GM12878 (cell line): Measurements from ENCODE around the gene PEX6. TPM values are rescaled to one million over a fixed set of nuclear protein-coding genes. Genes with fewer than 3 reads are reported as not detected.

Source experiments
- BHLHE40 ChIP-seq, 2 experiments: fragments of 450-650 bp in 1 of 2; IDR thresholded peaks; 2 replicates each; pipeline ENCODE4 v1.6.1; 2011 to 2017; ENCODE audit warnings: low read depth in 2 of 2, borderline replicate concordance in 1 of 2, improper control_type of control experiment in 1 of 2, low read length in 1 of 2, mild to moderate bottlenecking in 1 of 2
- BMI1 ChIP-seq: fragments of 450-650 bp; IDR thresholded peaks from 2 replicates; pipeline ENCODE4 v1.6.1; 2016; ENCODE audit warnings: mild to moderate bottlenecking, moderate library complexity, borderline replicate concordance
- EGR1 ChIP-seq, 2 experiments: IDR thresholded peaks; 1 replicate in 1 of 2; 2 replicates in 1 of 2; pipeline ENCODE4 v1.6.1; 2011 to 2012; ENCODE audit warnings: low read depth in 2 of 2, low read length in 2 of 2, borderline replicate concordance in 1 of 2, mild to moderate bottlenecking in 1 of 2, moderate library complexity in 1 of 2
- FOXK2 ChIP-seq: fragments of 450-650 bp; IDR thresholded peaks from 2 replicates; pipeline ENCODE4 v1.6.1; 2017; ENCODE audit warnings: mild to moderate bottlenecking, moderate library complexity
- GABPA ChIP-seq: IDR thresholded peaks from 2 replicates; pipeline ENCODE4 v1.6.1; 2014; ENCODE audit warnings: antibody characterized with exemption, low read depth, mild to moderate bottlenecking, inconsistent platforms
- HCFC1 ChIP-seq: fragments of 150-350 bp; IDR thresholded peaks from 2 replicates; pipeline ENCODE4 v1.6.1; 2014; ENCODE audit warnings: low read length
- IRF4 ChIP-seq: IDR thresholded peaks from 2 replicates; pipeline ENCODE4 v1.6.1; 2011; ENCODE audit warnings: low read depth, low read length
- JUNB ChIP-seq: IDR thresholded peaks from 2 replicates; pipeline ENCODE4 v1.6.1; 2016; ENCODE audit warnings: antibody characterized with exemption, mild to moderate bottlenecking
- MEF2A ChIP-seq: IDR thresholded peaks from 2 replicates; pipeline ENCODE4 v1.6.1; 2011; ENCODE audit warnings: low read depth, mild to moderate bottlenecking, low read length, moderate library complexity; ENCODE audit not compliant: insufficient read depth
- MTA3 ChIP-seq: IDR thresholded peaks from 2 replicates; pipeline ENCODE4 v1.6.1; 2012; ENCODE audit warnings: low read length, inconsistent platforms, borderline replicate concordance
- MXI1 ChIP-seq: fragments of 150-350 bp; IDR thresholded peaks from 2 replicates; pipeline ENCODE4 v1.6.1; 2011; ENCODE audit warnings: low read depth, mild to moderate bottlenecking, inconsistent platforms, low read length, improper control_type of control experiment
- MYC ChIP-seq: IDR thresholded peaks from 2 replicates; pipeline ENCODE4 v1.6.1; 2011; ENCODE audit warnings: mild to moderate bottlenecking, low read length, moderate library complexity, inconsistent platforms; ENCODE audit not compliant: insufficient read depth, insufficient replicate concordance, insufficient read length, severe bottlenecking
- RFX5 ChIP-seq: IDR thresholded peaks from 2 replicates; pipeline ENCODE4 v1.6.1; 2011; ENCODE audit warnings: low read depth, low read length, improper control_type of control experiment
- RUNX3 ChIP-seq: IDR thresholded peaks from 2 replicates; pipeline ENCODE4 v1.6.1; 2012; ENCODE audit warnings: low read length, inconsistent platforms
- SMAD5 ChIP-seq: IDR thresholded peaks from 2 replicates; pipeline ENCODE4 v1.6.1; 2016; ENCODE audit warnings: antibody characterized with exemption, low read depth
- SMARCA5 ChIP-seq: fragments of 450-650 bp; IDR thresholded peaks from 2 replicates; pipeline ENCODE4 v1.6.1; 2017; ENCODE audit warnings: mild to moderate bottlenecking
- SPI1 ChIP-seq: IDR thresholded peaks from 2 replicates; pipeline ENCODE4 v1.6.1; 2011; ENCODE audit warnings: low read depth, mild to moderate bottlenecking, low read length, moderate library complexity, borderline replicate concordance; ENCODE audit not compliant: insufficient read depth
- SRF ChIP-seq, 2 experiments: IDR thresholded peaks; 2 replicates each; pipeline ENCODE4 v1.6.1; 2011; ENCODE audit warnings: low read depth in 2 of 2, low read length in 2 of 2, mild to moderate bottlenecking in 1 of 2, moderate library complexity in 1 of 2
- SUZ12 ChIP-seq: fragments of 200-600 bp; sonication (generic); IDR thresholded peaks from one replicate; pipeline ENCODE4 v1.6.1; 2018; ENCODE audit warnings: antibody characterized with exemption, mild to moderate bottlenecking; ENCODE audit not compliant: unreplicated experiment
- ZSCAN29 ChIP-seq: fragments of 450-650 bp; IDR thresholded peaks from 2 replicates; pipeline ENCODE4 v1.6.1; 2017; ENCODE audit warnings: mild to moderate bottlenecking, moderate library complexity
- polyA plus RNA-seq, 11 experiments: library from polyadenylated mRNA; depleted of rRNA in 4 of 11; unstranded in 6 of 11; stranded (reverse) in 5 of 11; fragments of >200 nt; fragmentation: Nextera tagmentation in 4 of 11; fragmentation: Illumina TruSeq in 1 of 11; extraction: Ambion mirVana in 4 of 11; extraction: Trizol in 1 of 11; gene quantifications; 1 replicate in 1 of 11; 2 replicates in 10 of 11; pipeline versions ENCODE4 v1.2.1 to v1.2.3, GENCODE V29; 2011 to 2016; ENCODE audit warnings: inconsistent platforms in 2 of 11, missing spikeins in 2 of 11, low read depth in 1 of 11
- total RNA-seq, 4 experiments: library from RNA; depleted of rRNA in 3 of 4; stranded (reverse); fragments of >200 nt in 3 of 4; fragmentation: Illumina TruSeq in 1 of 4; extraction: Trizol in 1 of 4; gene quantifications; 2 replicates each; pipeline versions ENCODE4 v1.2.1 to v1.2.3, GENCODE V29; 2013 to 2021
- TF ChIP-seq, protein P1 (sequence below): fragments of 450-650 bp; IDR thresholded peaks from 2 replicates; pipeline ENCODE4 v1.6.1; 2017; ENCODE audit warnings: antibody characterized with exemption, mild to moderate bottlenecking, moderate library complexity
- TF ChIP-seq, protein P2 (sequence below): fragments of 450-650 bp; formaldehyde crosslinking; IDR thresholded peaks from 2 replicates; pipeline ENCODE4 v1.5.0; 2022; ENCODE audit warnings: mild to moderate bottlenecking, missing genetic modification characterization
- TF ChIP-seq, protein P3 (sequence below): IDR thresholded peaks from 2 replicates; pipeline ENCODE4 v1.6.1; 2011; ENCODE audit warnings: borderline replicate concordance, low read depth, mild to moderate bottlenecking, moderate library complexity, low read length; ENCODE audit not compliant: insufficient read depth, poor library complexity, severe bottlenecking

PEX6 gene
- total and polyA plus RNA-seq, 10 of the 15 experiments (the other 5 are each of a cell fraction or from before 2014, with no cell fraction given), result 0.39 to 21.1 (median 7.8) TPM

DNA sequence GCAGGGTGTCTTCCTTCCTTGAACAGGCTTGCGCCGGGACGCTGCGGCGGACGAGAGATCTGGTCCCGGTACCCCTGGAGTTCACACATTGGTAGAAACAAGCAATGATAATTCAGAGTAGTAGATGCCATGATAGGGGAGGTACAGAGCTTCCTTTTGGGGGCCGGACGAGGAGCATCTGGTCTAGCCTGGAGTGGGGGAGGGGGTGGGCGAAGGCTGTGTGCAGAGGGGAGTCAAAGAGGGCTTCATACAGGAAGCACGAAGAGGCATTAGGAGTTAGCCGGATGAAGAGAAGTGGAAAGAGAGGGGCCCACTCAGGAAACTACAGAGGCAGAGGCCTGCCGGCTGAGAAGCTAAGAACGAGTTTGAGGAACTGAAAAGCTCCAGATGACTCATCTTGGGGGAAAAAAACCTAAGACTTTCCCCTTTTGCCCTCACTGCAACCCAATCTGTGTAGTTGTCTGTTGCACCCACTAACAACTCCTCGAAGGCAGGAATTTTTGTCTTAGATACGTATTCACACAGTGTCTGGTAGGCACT is 49.1 kb downstream of the PEX6 start (continued):
- TF ChIP-seq, protein P1, sequence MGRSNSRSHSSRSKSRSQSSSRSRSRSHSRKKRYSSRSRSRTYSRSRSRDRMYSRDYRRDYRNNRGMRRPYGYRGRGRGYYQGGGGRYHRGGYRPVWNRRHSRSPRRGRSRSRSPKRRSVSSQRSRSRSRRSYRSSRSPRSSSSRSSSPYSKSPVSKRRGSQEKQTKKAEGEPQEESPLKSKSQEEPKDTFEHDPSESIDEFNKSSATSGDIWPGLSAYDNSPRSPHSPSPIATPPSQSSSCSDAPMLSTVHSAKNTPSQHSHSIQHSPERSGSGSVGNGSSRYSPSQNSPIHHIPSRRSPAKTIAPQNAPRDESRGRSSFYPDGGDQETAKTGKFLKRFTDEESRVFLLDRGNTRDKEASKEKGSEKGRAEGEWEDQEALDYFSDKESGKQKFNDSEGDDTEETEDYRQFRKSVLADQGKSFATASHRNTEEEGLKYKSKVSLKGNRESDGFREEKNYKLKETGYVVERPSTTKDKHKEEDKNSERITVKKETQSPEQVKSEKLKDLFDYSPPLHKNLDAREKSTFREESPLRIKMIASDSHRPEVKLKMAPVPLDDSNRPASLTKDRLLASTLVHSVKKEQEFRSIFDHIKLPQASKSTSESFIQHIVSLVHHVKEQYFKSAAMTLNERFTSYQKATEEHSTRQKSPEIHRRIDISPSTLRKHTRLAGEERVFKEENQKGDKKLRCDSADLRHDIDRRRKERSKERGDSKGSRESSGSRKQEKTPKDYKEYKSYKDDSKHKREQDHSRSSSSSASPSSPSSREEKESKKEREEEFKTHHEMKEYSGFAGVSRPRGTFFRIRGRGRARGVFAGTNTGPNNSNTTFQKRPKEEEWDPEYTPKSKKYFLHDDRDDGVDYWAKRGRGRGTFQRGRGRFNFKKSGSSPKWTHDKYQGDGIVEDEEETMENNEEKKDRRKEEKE, result no peak
- TF ChIP-seq, protein P2, sequence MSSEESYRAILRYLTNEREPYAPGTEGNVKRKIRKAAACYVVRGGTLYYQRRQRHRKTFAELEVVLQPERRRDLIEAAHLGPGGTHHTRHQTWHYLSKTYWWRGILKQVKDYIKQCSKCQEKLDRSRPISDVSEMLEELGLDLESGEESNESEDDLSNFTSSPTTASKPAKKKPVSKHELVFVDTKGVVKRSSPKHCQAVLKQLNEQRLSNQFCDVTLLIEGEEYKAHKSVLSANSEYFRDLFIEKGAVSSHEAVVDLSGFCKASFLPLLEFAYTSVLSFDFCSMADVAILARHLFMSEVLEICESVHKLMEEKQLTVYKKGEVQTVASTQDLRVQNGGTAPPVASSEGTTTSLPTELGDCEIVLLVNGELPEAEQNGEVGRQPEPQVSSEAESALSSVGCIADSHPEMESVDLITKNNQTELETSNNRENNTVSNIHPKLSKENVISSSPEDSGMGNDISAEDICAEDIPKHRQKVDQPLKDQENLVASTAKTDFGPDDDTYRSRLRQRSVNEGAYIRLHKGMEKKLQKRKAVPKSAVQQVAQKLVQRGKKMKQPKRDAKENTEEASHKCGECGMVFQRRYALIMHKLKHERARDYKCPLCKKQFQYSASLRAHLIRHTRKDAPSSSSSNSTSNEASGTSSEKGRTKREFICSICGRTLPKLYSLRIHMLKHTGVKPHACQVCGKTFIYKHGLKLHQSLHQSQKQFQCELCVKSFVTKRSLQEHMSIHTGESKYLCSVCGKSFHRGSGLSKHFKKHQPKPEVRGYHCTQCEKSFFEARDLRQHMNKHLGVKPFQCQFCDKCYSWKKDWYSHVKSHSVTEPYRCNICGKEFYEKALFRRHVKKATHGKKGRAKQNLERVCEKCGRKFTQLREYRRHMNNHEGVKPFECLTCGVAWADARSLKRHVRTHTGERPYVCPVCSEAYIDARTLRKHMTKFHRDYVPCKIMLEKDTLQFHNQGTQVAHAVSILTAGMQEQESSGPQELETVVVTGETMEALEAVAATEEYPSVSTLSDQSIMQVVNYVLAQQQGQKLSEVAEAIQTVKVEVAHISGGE (CRISPR knock-in tag), result no peak
- TF ChIP-seq FOXK2 (no peak), EGR1 (IDR thresholded peaks at IDR 0.05; ENCODE audit: borderline replicate concordance in 1 of 2, low read depth in 2 of 2, low read length in 2 of 2) (peak in 1 of 2 experiments; percentile 81; a peak in 1 of 3 replicates), MXI1 (no peak; the same call in 1 of the 2 replicates), GABPA (peak; percentile 73; the same call in 1 of the 2 replicates), SUZ12 (no peak), HCFC1 (no peak; the same call in 1 of the 2 replicates), JUNB (peak; percentile 98), MTA3 (peak; percentile 82; the same call in 1 of the 2 replicates), MEF2A (peak; percentile 58; the same call in 1 of the 2 replicates), BHLHE40 (IDR thresholded peaks at IDR 0.05; ENCODE audit: borderline replicate concordance in 1 of 2, low read depth in 2 of 2, low read length in 1 of 2) (peak; percentile 76 to 81), BMI1 (peak; percentile 73; the same call in 1 of the 2 replicates), SRF (IDR thresholded peaks at IDR 0.05; ENCODE audit: low read depth in 2 of 2, low read length in 2 of 2) (peak in 1 of 2 experiments; percentile 76; a peak in 1 of 4 replicates), IRF4 (peak; percentile 100), SPI1 (peak; percentile 100), ZSCAN29 (peak; percentile 80; the same call in 1 of the 2 replicates), SMARCA5 (peak; percentile 73; the same call in 1 of the 2 replicates), RUNX3 (peak; percentile 97), RFX5 (0 out of 2 replicates have a peak, but pooled peaks have one; percentile 24), SMAD5 (0 out of 2 replicates have a peak, but pooled peaks have one; percentile 40), MYC (no peak)
- TF ChIP-seq, protein P3, sequence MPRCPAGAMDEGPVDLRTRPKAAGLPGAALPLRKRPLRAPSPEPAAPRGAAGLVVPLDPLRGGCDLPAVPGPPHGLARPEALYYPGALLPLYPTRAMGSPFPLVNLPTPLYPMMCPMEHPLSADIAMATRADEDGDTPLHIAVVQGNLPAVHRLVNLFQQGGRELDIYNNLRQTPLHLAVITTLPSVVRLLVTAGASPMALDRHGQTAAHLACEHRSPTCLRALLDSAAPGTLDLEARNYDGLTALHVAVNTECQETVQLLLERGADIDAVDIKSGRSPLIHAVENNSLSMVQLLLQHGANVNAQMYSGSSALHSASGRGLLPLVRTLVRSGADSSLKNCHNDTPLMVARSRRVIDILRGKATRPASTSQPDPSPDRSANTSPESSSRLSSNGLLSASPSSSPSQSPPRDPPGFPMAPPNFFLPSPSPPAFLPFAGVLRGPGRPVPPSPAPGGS, result peak; percentile 93
